Endothelial cell of umbilical vein (primary cell): ENCODE measurements around the gene RELN. TPM values are rescaled to one million over a fixed set of nuclear protein-coding genes. Genes with fewer than 3 reads are reported as not detected.

ENCODE experiments used
- BruUV-seq: library from RNA; stranded (reverse); fragments of 400-500 nt; replicated peaks from 2 replicates; lab custom pipeline; 2021; lab: Mats Ljungman, UMichigan
- CTCF ChIA-PET: fragments of 300-600, 350-600 bp; sonication (Branson Sonifier 250); formaldehyde crosslinking; loops from one replicate; lab custom pipeline; 2021; ENCODE audit warnings: antibody characterized with exemption, inconsistent platforms; lab: Charles Lee
- POLR2A ChIA-PET: fragments of 300-600, 350-600 bp; sonication (Branson Sonifier 250); formaldehyde crosslinking; loops from one replicate; lab custom pipeline; 2021; ENCODE audit warnings: antibody characterized with exemption, inconsistent platforms; lab: Charles Lee
- DNase-seq: peaks from one replicate; pipeline ENCODE4 v3.0.0-alpha.2; 2011; ENCODE audit warnings: low read depth, low spot score
- FAIRE-seq: peaks from 2 replicates; lab custom pipeline; 2011; peaks lifted over from hg19 to GRCh38; lab: Jason Lieb, UNC
- H2AFZ ChIP-seq: 2 replicates; pipeline ENCODE4 v1.6.0; 2012; ENCODE audit warnings: low read depth, low read length, control low read depth, inconsistent platforms
- H3K27ac ChIP-seq: 2 replicates; pipeline ENCODE4 v1.5.1; 2011; ENCODE audit warnings: low read depth, mild to moderate bottlenecking, control low read depth, low read length, moderate library complexity; ENCODE audit not compliant: insufficient read depth
- H3K27me3 ChIP-seq, 2 experiments: 2 replicates each; pipeline versions ENCODE4 v1.6.0 to v1.6.1; 2011; ENCODE audit warnings: low read length in 2 of 2, mixed read lengths in 1 of 2; ENCODE audit not compliant: control insufficient read depth in 2 of 2, insufficient read depth in 2 of 2
- H3K36me3 ChIP-seq, 2 experiments: 2 replicates in 1 of 2; 3 replicates in 1 of 2; pipeline ENCODE4 v1.5.1; 2011; ENCODE audit warnings: low read length in 2 of 2, mild to moderate bottlenecking in 1 of 2, moderate library complexity in 1 of 2; ENCODE audit not compliant: control insufficient read depth in 2 of 2, insufficient read depth in 2 of 2; ENCODE audit errors: extremely low read depth in 1 of 2
- H3K4me1 ChIP-seq: 3 replicates; pipeline ENCODE4 v1.5.1; 2011; ENCODE audit warnings: mild to moderate bottlenecking, low read length; ENCODE audit not compliant: control insufficient read depth, insufficient read depth; ENCODE audit errors: extremely low read depth
- H3K4me2 ChIP-seq: 2 replicates; pipeline ENCODE4 v1.6.1; 2011; ENCODE audit warnings: low read length, control low read depth, mixed read lengths; ENCODE audit not compliant: insufficient read depth
- H3K4me3 ChIP-seq, 3 experiments: fragments of 200-600 bp in 1 of 3; sonication (generic), shearing (Covaris generic) in 1 of 3; replicated peaks in 1 of 3; 2 replicates each; pipeline ENCODE4 v1.5.1; 2011 to 2016; ENCODE audit warnings: control low read depth in 3 of 3, low read length in 3 of 3, mild to moderate bottlenecking in 2 of 3, inconsistent platforms in 1 of 3, low read depth in 1 of 3, moderate library complexity in 1 of 3; ENCODE audit not compliant: insufficient read depth in 1 of 3
- H3K79me2 ChIP-seq: 2 replicates; pipeline ENCODE4 v1.6.0; 2012; ENCODE audit warnings: low read length, inconsistent platforms; ENCODE audit not compliant: control insufficient read depth, insufficient read depth
- H3K9ac ChIP-seq: replicated peaks from 2 replicates; pipeline ENCODE3; 2011; ENCODE audit warnings: low read length, control low read depth; ENCODE audit not compliant: insufficient read depth; ENCODE audit errors: extremely low read depth
- H3K9me1 ChIP-seq: replicated peaks from 3 replicates; pipeline ENCODE4 v1.6.0; 2011; ENCODE audit warnings: mild to moderate bottlenecking, low read length; ENCODE audit not compliant: control insufficient read depth, insufficient read depth; ENCODE audit errors: extremely low read depth
- H3K9me3 ChIP-seq: replicated peaks from 2 replicates; pipeline ENCODE4 v1.5.1; 2012; ENCODE audit warnings: low read length, inconsistent platforms; ENCODE audit not compliant: control insufficient read depth, insufficient read depth
- H4K20me1 ChIP-seq: replicated peaks from 2 replicates; pipeline ENCODE3; 2011; ENCODE audit warnings: mild to moderate bottlenecking, low read length; ENCODE audit not compliant: control insufficient read depth, insufficient read depth; ENCODE audit errors: extremely low read depth
- EZH2 ChIP-seq: IDR thresholded peaks from 2 replicates; pipeline ENCODE4 v1.6.1; 2012; ENCODE audit warnings: borderline replicate concordance, low read depth, mild to moderate bottlenecking, moderate library complexity, low read length, inconsistent platforms; ENCODE audit not compliant: severe bottlenecking
- FOS ChIP-seq: IDR thresholded peaks from 2 replicates; pipeline ENCODE4 v1.6.1; 2011; ENCODE audit warnings: mild to moderate bottlenecking, low read length, moderate library complexity, borderline replicate concordance; ENCODE audit not compliant: insufficient read depth
- GATA2 ChIP-seq: IDR thresholded peaks from 2 replicates; pipeline ENCODE4 v1.7.0; 2011; ENCODE audit warnings: low read depth, mild to moderate bottlenecking, moderate library complexity, mixed read lengths, low read length; ENCODE audit not compliant: insufficient read length, insufficient read depth
- JUN ChIP-seq: IDR thresholded peaks from 2 replicates; pipeline ENCODE4 v1.6.1; 2011; ENCODE audit warnings: borderline replicate concordance, low read depth; ENCODE audit not compliant: insufficient read length, insufficient read depth
- MAX ChIP-seq: IDR thresholded peaks from 2 replicates; pipeline ENCODE4 v1.6.1; 2011; ENCODE audit not compliant: insufficient read depth, insufficient read length
- MYC ChIP-seq: IDR thresholded peaks from one replicate; pipeline ENCODE4 v1.6.1; 2011; ENCODE audit warnings: mild to moderate bottlenecking, low read depth, low read length
- POLR2A ChIP-seq: IDR thresholded peaks from 2 replicates; pipeline ENCODE4 v1.6.1; 2012; ENCODE audit warnings: low read depth, mild to moderate bottlenecking, control low read depth, low read length
- POLR2AphosphoS5 ChIP-seq: IDR thresholded peaks from 2 replicates; pipeline ENCODE4 v1.6.1; 2012; ENCODE audit warnings: low read depth, mild to moderate bottlenecking, control low read depth, low read length, moderate library complexity; ENCODE audit not compliant: insufficient read depth
- dilution Hi-C: fragments of 300-500 bp; cut with MboI; formaldehyde crosslinking; loops from one replicate; pipeline ENCODE4 v1.15.0; 2019; ENCODE audit warnings: low sequenced_read_pairs; ENCODE audit not compliant: extremely low pct_ligation_motif_present
- intact Hi-C: fragments of 100-400 bp; cut with micrococcal nuclease; formaldehyde crosslinking; loops from one replicate; pipeline ENCODE4 v1.10.0; 2022
- polyA plus RNA-seq, 4 experiments: library from polyadenylated mRNA; depleted of rRNA in 3 of 4; stranded (reverse) in 3 of 4; unstranded in 1 of 4; fragments of >200 nt; gene quantifications; 2 replicates each; pipeline versions ENCODE4 v1.2.1 to v1.2.3, GENCODE V29; 2011 to 2012; ENCODE audit warnings: missing spikeins in 1 of 4
- total RNA-seq: library from RNA; stranded (reverse); gene quantifications from 2 replicates; pipeline ENCODE4 v1.2.3, GENCODE V29; 2021
- TF ChIP-seq, protein P1 (sequence below), 2 donors: IDR thresholded peaks; 1 replicate in 1 of 2; 2 replicates in 1 of 2; pipeline ENCODE4 v1.5.1; 2011; ENCODE audit warnings: low read length in 2 of 2, mild to moderate bottlenecking in 2 of 2, moderate library complexity in 2 of 2, control low read depth in 1 of 2, inconsistent platforms in 1 of 2, low read depth in 1 of 2; ENCODE audit not compliant: insufficient read depth in 1 of 2; ENCODE audit errors: extremely low read depth in 1 of 2

RELN gene
- total and polyA plus RNA-seq, 2 donors (not counting 3 experiments of a cell fraction or from before 2014, with no cell fraction given), result 0.15 to 0.22 TPM

DNA sequence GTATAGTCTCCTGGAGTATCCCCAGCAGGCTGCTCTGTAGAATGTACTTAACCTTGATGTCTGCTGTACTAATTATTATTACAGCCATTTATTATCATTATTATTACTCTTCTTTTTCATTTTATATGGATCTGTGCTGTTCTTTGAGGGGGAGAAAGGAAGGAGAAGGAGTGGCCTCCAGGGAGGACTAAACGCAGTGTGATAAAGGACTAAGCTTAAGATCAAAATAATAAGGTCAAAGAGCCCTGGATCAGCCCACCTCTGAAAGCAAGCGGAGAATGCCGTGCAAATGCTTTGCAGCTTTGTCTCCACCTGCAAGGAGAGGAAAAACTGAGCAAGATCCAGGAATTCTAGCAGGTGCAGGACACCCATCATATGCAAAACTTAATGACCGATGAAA, 65.3 kb downstream of the RELN start:
- BruUV-seq, result no TSS peak
- no peaks in the 10 kb centered on the region for H3K79me2 ChIP-seq
- no peaks in the 10 kb centered on the region for H3K4me1 ChIP-seq
- no peak for TF ChIP-seq MYC
- no peak for TF ChIP-seq POLR2A
- no peak for TF ChIP-seq JUN
- TF ChIP-seq MAX, result no peak
- TF ChIP-seq FOS, result no peak
- no peak for TF ChIP-seq GATA2
- no peak for TF ChIP-seq POLR2AphosphoS5
- TF ChIP-seq EZH2, result no peak
- no peaks in the 10 kb centered on the region for H3K9me3 ChIP-seq
- no peaks in the 10 kb centered on the region for H3K9me1 ChIP-seq
- no peak for DNase-seq
- CTCF ChIA-PET, result interaction anchor here (0.7 kb wide), 1 partner anchor 11 kb away, joined by 3 read pairs; no protein-coding TSS in a partner anchor
- POLR2A ChIA-PET, result no interaction called here
- H3K9ac ChIP-seq, result no peak overlapping the region
- intact Hi-C loops, result no loop called here
- H2AFZ ChIP-seq, result no peak overlapping the region
- H3K4me2 ChIP-seq, result no peak overlapping the region
- dilution Hi-C loops, result no loop called here
- no peak overlapping the region for H3K4me3 ChIP-seq
- peaks cover 4 to 6% of the 10 kb centered on the region in 2 experiments for H3K27me3 ChIP-seq
- H4K20me1 ChIP-seq, result no peaks in the 10 kb centered on the region
- no peaks in the 10 kb centered on the region for H3K36me3 ChIP-seq
- no peak for FAIRE-seq
- H3K27ac ChIP-seq, result no peak overlapping the region

DNA sequence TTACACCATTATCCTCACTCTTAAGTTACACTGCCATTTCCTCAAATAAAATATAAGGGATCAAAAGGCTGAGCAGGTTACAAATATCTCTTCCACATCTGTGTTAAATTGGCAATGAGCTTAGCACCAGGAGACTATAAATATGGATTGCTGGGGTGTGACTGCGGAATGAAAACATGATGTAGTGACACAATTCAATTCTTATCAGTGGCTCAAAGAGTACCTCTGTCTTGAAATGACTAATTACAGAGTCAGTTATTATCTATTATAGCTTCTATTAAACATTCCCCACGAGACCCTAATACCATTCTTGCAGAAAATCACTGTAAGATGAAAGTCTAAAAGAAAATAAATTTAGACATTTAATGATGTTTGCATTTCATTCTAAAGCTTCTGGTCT, 67.1 kb downstream of the RELN start:
- DNase-seq (no peak), FAIRE-seq (no peak)
- H3K36me3 ChIP-seq, result no peaks in the 10 kb centered on the region
- peaks cover 2 to 8% of the 10 kb centered on the region in 2 experiments for H3K27me3 ChIP-seq
- H3K27ac ChIP-seq, result no peak overlapping the region
- no peak overlapping the region for H3K4me2 ChIP-seq
- intact Hi-C loops (no loop called here), dilution Hi-C loops (no loop called here)
- no peak for TF ChIP-seq MAX
- TF ChIP-seq POLR2A, result no peak
- no peak for TF ChIP-seq FOS
- no peak for TF ChIP-seq POLR2AphosphoS5
- TF ChIP-seq JUN, result no peak
- TF ChIP-seq GATA2, result no peak
- TF ChIP-seq, protein P1, sequence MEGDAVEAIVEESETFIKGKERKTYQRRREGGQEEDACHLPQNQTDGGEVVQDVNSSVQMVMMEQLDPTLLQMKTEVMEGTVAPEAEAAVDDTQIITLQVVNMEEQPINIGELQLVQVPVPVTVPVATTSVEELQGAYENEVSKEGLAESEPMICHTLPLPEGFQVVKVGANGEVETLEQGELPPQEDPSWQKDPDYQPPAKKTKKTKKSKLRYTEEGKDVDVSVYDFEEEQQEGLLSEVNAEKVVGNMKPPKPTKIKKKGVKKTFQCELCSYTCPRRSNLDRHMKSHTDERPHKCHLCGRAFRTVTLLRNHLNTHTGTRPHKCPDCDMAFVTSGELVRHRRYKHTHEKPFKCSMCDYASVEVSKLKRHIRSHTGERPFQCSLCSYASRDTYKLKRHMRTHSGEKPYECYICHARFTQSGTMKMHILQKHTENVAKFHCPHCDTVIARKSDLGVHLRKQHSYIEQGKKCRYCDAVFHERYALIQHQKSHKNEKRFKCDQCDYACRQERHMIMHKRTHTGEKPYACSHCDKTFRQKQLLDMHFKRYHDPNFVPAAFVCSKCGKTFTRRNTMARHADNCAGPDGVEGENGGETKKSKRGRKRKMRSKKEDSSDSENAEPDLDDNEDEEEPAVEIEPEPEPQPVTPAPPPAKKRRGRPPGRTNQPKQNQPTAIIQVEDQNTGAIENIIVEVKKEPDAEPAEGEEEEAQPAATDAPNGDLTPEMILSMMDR (IDR thresholded peaks at IDR 0.05; ENCODE audit: extremely low read depth in 1 of 2, insufficient read depth in 1 of 2, low read depth in 1 of 2, low read length in 2 of 2), result no peak
- no peak for TF ChIP-seq EZH2
- TF ChIP-seq MYC, result no peak
- H2AFZ ChIP-seq, result no peak overlapping the region
- no peaks in the 10 kb centered on the region for H3K79me2 ChIP-seq
- no TSS peak for BruUV-seq
- no peaks in the 10 kb centered on the region for H4K20me1 ChIP-seq
- ChIA-PET CTCF (no interaction called here), POLR2A (no interaction called here)
- no peaks in the 10 kb centered on the region for H3K9me1 ChIP-seq
- H3K9me3 ChIP-seq, result no peaks in the 10 kb centered on the region
- no peak overlapping the region for H3K4me3 ChIP-seq
- H3K4me1 ChIP-seq, result no peaks in the 10 kb centered on the region
- no peak overlapping the region for H3K9ac ChIP-seq
